ENCODE results near the gene LCN1.

DNA sequence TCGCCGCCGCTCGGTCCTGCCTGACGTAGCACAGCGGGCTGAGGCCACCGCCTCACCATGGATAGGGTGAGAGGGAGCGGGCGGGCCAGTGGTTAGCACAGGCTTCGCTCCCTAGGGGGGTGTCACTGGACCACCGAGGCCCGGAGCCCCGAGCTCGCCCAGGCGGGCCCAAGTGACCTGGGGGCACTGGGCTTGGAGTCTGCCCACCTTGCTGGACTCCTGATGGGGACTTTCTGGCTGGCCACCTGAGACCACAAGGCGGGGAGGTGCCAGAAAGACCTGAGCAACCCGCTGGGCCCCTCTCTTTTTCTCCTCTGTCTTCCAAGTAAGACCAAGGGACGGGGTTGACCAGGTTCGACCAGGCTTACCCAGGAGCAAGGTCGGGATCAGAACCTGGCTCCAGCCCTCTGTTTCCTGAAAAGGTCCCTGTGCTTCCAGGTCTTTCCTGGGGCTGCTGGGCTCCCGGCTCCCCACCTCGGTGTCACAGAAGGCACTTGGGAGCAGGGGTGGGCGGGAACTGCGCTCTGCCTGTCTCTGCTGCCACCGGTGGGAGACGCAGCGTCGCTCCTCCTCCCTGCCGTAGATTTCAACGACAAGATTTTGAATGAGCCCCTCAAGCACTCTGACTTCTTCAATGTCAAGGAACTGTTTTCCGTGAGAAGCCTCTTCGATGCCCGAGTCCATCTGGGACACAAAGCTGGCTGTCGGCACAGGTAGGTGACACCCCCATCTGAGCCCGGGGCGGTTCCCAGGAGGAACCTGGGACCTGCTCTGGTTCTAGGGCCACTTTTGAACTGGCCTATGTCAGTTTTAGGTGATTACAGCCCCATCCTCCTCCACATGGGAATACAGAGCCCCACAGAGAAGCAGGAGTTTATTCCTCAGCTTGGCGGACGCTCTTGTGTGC, 19.7 kb upstream of the LCN1 start:
- TF ChIP-seq, protein P1, sequence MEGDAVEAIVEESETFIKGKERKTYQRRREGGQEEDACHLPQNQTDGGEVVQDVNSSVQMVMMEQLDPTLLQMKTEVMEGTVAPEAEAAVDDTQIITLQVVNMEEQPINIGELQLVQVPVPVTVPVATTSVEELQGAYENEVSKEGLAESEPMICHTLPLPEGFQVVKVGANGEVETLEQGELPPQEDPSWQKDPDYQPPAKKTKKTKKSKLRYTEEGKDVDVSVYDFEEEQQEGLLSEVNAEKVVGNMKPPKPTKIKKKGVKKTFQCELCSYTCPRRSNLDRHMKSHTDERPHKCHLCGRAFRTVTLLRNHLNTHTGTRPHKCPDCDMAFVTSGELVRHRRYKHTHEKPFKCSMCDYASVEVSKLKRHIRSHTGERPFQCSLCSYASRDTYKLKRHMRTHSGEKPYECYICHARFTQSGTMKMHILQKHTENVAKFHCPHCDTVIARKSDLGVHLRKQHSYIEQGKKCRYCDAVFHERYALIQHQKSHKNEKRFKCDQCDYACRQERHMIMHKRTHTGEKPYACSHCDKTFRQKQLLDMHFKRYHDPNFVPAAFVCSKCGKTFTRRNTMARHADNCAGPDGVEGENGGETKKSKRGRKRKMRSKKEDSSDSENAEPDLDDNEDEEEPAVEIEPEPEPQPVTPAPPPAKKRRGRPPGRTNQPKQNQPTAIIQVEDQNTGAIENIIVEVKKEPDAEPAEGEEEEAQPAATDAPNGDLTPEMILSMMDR (conservative IDR thresholded peaks at IDR 0.05; ENCODE audit: low read length): no peak
- TF ChIP-seq EZH2phosphoT487 (IDR thresholded peaks at IDR 0.05; ENCODE audit: borderline replicate concordance): no peak
